ENCODE results near the gene DPY30.

Gene DPY30

GRCh38 chr2:32009516-32010256 is 29.9 kb downstream of the DPY30 start:
- DNase-seq (ENCODE audit: low read depth), result no peak

- no peak for DNase-seq (ENCODE audit: low read depth)
Observed at GRCh38 chr2:32008805-32009515, 30.6 kb downstream of the DPY30 start.

- DNase-seq (ENCODE audit: low read depth), result no peak
Observed at GRCh38 chr2:32007121-32007391, 32.5 kb downstream of the DPY30 start.

GRCh38 chr2:32005371-32005976 is 34.1 kb downstream of the DPY30 start:
- DNase-seq (ENCODE audit: low read depth), result no peak

- DNase-seq (ENCODE audit: low read depth), result no peak
Observed at GRCh38 chr2:32003791-32004190, 35.8 kb downstream of the DPY30 start.

- DNase-seq (ENCODE audit: low read depth), result no peak
Observed at GRCh38 chr2:32002406-32002805, 37.2 kb downstream of the DPY30 start.

- no peak for DNase-seq (ENCODE audit: low read depth)
Observed at GRCh38 chr2:31999438-31999837, 40.2 kb downstream of the DPY30 start.

- DNase-seq (ENCODE audit: low read depth), result no peak
Observed at GRCh38 chr2:31998731-31999383, 40.7 kb downstream of the DPY30 start.

GRCh38 chr2:31997653-31998052 is 42.0 kb downstream of the DPY30 start:
- no peak for DNase-seq (ENCODE audit: low read depth)

- no peak for DNase-seq (ENCODE audit: low read depth)
Observed at GRCh38 chr2:31996571-31997150, 42.9 kb downstream of the DPY30 start.

- no peak for DNase-seq (ENCODE audit: low read depth)
Observed at GRCh38 chr2:31992934-31993333, 46.7 kb downstream of the DPY30 start.

- DNase-seq (ENCODE audit: low read depth), result no peak
Observed at GRCh38 chr2:31992025-31992579, 47.5 kb downstream of the DPY30 start.

- DNase-seq (ENCODE audit: low read depth), result no peak
Observed at GRCh38 chr2:31989946-31990345, 49.7 kb downstream of the DPY30 start.

- no peak for DNase-seq (ENCODE audit: low read depth)
Observed at GRCh38 chr2:31987454-31988220, 52.0 kb downstream of the DPY30 start.

- DNase-seq (ENCODE audit: low read depth), result no peak
Observed at GRCh38 chr2:31986906-31987305, 52.7 kb downstream of the DPY30 start.

- DNase-seq (ENCODE audit: low read depth), result no peak
Observed at GRCh38 chr2:31983762-31984467, 55.7 kb downstream of the DPY30 start.

- no peak for DNase-seq (ENCODE audit: low read depth)
Observed at GRCh38 chr2:31980674-31981356, 58.8 kb downstream of the DPY30 start.

GRCh38 chr2:31979956-31980355 is 59.6 kb downstream of the DPY30 start:
- DNase-seq (ENCODE audit: low read depth), result no peak

- no peak for DNase-seq (ENCODE audit: low read depth)
Observed at GRCh38 chr2:31979018-31979417, 60.6 kb downstream of the DPY30 start.

- no peak for DNase-seq (ENCODE audit: low read depth)
Observed at GRCh38 chr2:31978436-31978835, 61.2 kb downstream of the DPY30 start.

Measured in HS-27A (cell line).